ENCODE data around the gene C1QL4.
A peak's percentile ranks its signal among the peaks of the same experiment; 100 is the strongest.
"Not testable (repeated sequence)": the region's sequence is repeated elsewhere in the genome, so short reads cannot be mapped to it uniquely, and the experiment has no call there.

C1QL4 gene

GRCh38 chr12:49334226-49334625 lies 2.8 kb downstream of the C1QL4 start:
- H3K36me3 ChIP-seq (ENCODE audit: control insufficient read depth in 1 of 2, insufficient read depth in 2 of 2, low read length in 2 of 2), result peaks cover 19 to 23% of the 10 kb centered on the region in 2 experiments

GRCh38 chr12:49333778-49334177 lies 3.2 kb downstream of the C1QL4 start:
- WGBS (ENCODE audit: extremely low coverage, insufficient coverage, insufficient read length), result no CpG with 5 or more reads among the region's 21 CpGs

More at GRCh38 chr12:49334226-49334625, 2.8 kb downstream of the C1QL4 start:
- H3K9me3 ChIP-seq (ENCODE audit: insufficient read depth, low read depth, low read length), result peaks cover 11% of the 10 kb centered on the region
- H3K14ac ChIP-seq (ENCODE audit: low read length), result no peak overlapping the region
- no peak overlapping the region for H3K9ac ChIP-seq (ENCODE audit: low read length)
- H3K79me2 ChIP-seq (ENCODE audit: control insufficient read depth, insufficient read depth, low read length, poor library complexity), result no peaks in the 10 kb centered on the region
- H2BK12ac ChIP-seq (ENCODE audit: low read length), result no peak overlapping the region
- H3K23ac ChIP-seq (ENCODE audit: low read length), result no peak overlapping the region
- no peak overlapping the region for H2BK5ac ChIP-seq (ENCODE audit: low read depth, low read length, poor library complexity)
- no peak overlapping the region for H4K8ac ChIP-seq (ENCODE audit: low read depth, low read length)
- H3K4ac ChIP-seq (ENCODE audit: low read depth, low read length), result no peak overlapping the region
- H3K4me2 ChIP-seq (ENCODE audit: low read length), result no peak overlapping the region
- WGBS (ENCODE audit: extremely low coverage, insufficient coverage, insufficient read length), result no CpG with 5 or more reads among the region's 19 CpGs
- no peaks in the 10 kb centered on the region for H3K79me1 ChIP-seq (ENCODE audit: low read length)
- H4K12ac ChIP-seq (ENCODE audit: low read depth, low read length), result no peak overlapping the region
- H3K18ac ChIP-seq (ENCODE audit: low read length), result no peak overlapping the region
- DNase-seq, result no peak
- no peak overlapping the region for H2BK120ac ChIP-seq (ENCODE audit: insufficient read depth, low read length, poor library complexity)
- H2AK5ac ChIP-seq (ENCODE audit: low read length), result no peak overlapping the region
- H3K27me3 ChIP-seq (ENCODE audit: insufficient read depth, low read length), result peaks cover 44% of the 10 kb centered on the region
- peaks cover 4 to 5% of the 10 kb centered on the region in 2 experiments for H3K4me1 ChIP-seq (ENCODE audit: control insufficient read depth in 1 of 2, insufficient read depth in 2 of 2, low read length in 2 of 2)
- H3K27ac ChIP-seq (ENCODE audit: low read depth, low read length), result no peak overlapping the region
- no peak overlapping the region for H4K91ac ChIP-seq (ENCODE audit: low read depth, low read length)
- H2AFZ ChIP-seq (ENCODE audit: insufficient read depth, low read length, poor library complexity), result no peak overlapping the region
- no peak overlapping the region for H3K4me3 ChIP-seq (ENCODE audit: low read depth, low read length)

GRCh38 chr12:49332891-49333371 lies 4.1 kb downstream of the C1QL4 start:
- Histone ChIP-seq H2AFZ (ENCODE audit: insufficient read depth, low read length, poor library complexity) (no peak overlapping the region), H3K27me3 (ENCODE audit: insufficient read depth, low read length) (peaks cover 34% of the 10 kb centered on the region), H2BK5ac (ENCODE audit: low read depth, low read length, poor library complexity) (no peak overlapping the region), H2BK120ac (ENCODE audit: insufficient read depth, low read length, poor library complexity) (no peak overlapping the region), H3K36me3 (ENCODE audit: control insufficient read depth in 1 of 2, insufficient read depth in 2 of 2, low read length in 2 of 2) (peaks cover 25 to 29% of the 10 kb centered on the region in 2 experiments), H3K4me2 (ENCODE audit: low read length) (no peak overlapping the region), H4K12ac (ENCODE audit: low read depth, low read length) (no peak overlapping the region), H3K4me1 (ENCODE audit: control insufficient read depth in 1 of 2, insufficient read depth in 2 of 2, low read length in 2 of 2) (peaks cover 4 to 5% of the 10 kb centered on the region in 2 experiments), H3K9me3 (ENCODE audit: insufficient read depth, low read depth, low read length) (peaks cover 13% of the 10 kb centered on the region), H3K27ac (ENCODE audit: low read depth, low read length) (no peak overlapping the region), H3K79me1 (ENCODE audit: low read length) (no peaks in the 10 kb centered on the region), H3K18ac (ENCODE audit: low read length) (no peak overlapping the region), H4K8ac (ENCODE audit: low read depth, low read length) (no peak overlapping the region), H3K14ac (ENCODE audit: low read length) (no peak overlapping the region), H2BK12ac (ENCODE audit: low read length) (no peak overlapping the region), H4K91ac (ENCODE audit: low read depth, low read length) (no peak overlapping the region), H2AK5ac (ENCODE audit: low read length) (no peak overlapping the region), H3K23ac (ENCODE audit: low read length) (no peak overlapping the region), H3K4me3 (ENCODE audit: low read depth, low read length) (peak overlapping the region; percentile 46), H3K4ac (ENCODE audit: low read depth, low read length) (no peak overlapping the region), H3K9ac (ENCODE audit: low read length) (no peak overlapping the region), H3K79me2 (ENCODE audit: control insufficient read depth, insufficient read depth, low read length, poor library complexity) (no peaks in the 10 kb centered on the region)
- WGBS (ENCODE audit: extremely low coverage, insufficient coverage, insufficient read length), result no CpG with 5 or more reads among the region's 40 CpGs
- DNase-seq, result no peak

More at GRCh38 chr12:49333778-49334177, 3.2 kb downstream of the C1QL4 start:
- not testable (repeated sequence) for H3K23ac ChIP-seq (ENCODE audit: low read length); H4K12ac ChIP-seq (ENCODE audit: low read depth, low read length); H4K8ac ChIP-seq (ENCODE audit: low read depth, low read length); H3K14ac ChIP-seq (ENCODE audit: low read length); H3K79me2 ChIP-seq (ENCODE audit: control insufficient read depth, insufficient read depth, low read length, poor library complexity); H3K4me2 ChIP-seq (ENCODE audit: low read length); H2AK5ac ChIP-seq (ENCODE audit: low read length); H3K9ac ChIP-seq (ENCODE audit: low read length); H4K91ac ChIP-seq (ENCODE audit: low read depth, low read length); H3K27ac ChIP-seq (ENCODE audit: low read depth, low read length); H2BK12ac ChIP-seq (ENCODE audit: low read length); H2BK5ac ChIP-seq (ENCODE audit: low read depth, low read length, poor library complexity); H3K79me1 ChIP-seq (ENCODE audit: low read length); H3K4me1 ChIP-seq (ENCODE audit: control insufficient read depth in 1 of 2, insufficient read depth in 2 of 2, low read length in 2 of 2); H2AFZ ChIP-seq (ENCODE audit: insufficient read depth, low read length, poor library complexity); H3K4ac ChIP-seq (ENCODE audit: low read depth, low read length); H3K4me3 ChIP-seq (ENCODE audit: low read depth, low read length); DNase-seq; H3K18ac ChIP-seq (ENCODE audit: low read length); H2BK120ac ChIP-seq (ENCODE audit: insufficient read depth, low read length, poor library complexity)
- Histone ChIP-seq H3K27me3 (ENCODE audit: insufficient read depth, low read length) (peaks cover 42% of the 10 kb centered on the region), H3K9me3 (ENCODE audit: insufficient read depth, low read depth, low read length) (peaks cover 13% of the 10 kb centered on the region), H3K36me3 (ENCODE audit: control insufficient read depth in 1 of 2, insufficient read depth in 2 of 2, low read length in 2 of 2) (peaks cover 24 to 27% of the 10 kb centered on the region in 2 experiments)

GRCh38 chr12:49332441-49332861 lies 4.5 kb downstream of the C1QL4 start:
- Histone ChIP-seq H3K27me3 (ENCODE audit: insufficient read depth, low read length) (peaks cover 29% of the 10 kb centered on the region), H3K18ac (ENCODE audit: low read length) (no peak overlapping the region), H2AK5ac (ENCODE audit: low read length) (no peak overlapping the region), H2BK120ac (ENCODE audit: insufficient read depth, low read length, poor library complexity) (no peak overlapping the region), H3K4me3 (ENCODE audit: low read depth, low read length) (no peak overlapping the region), H3K4me1 (ENCODE audit: control insufficient read depth in 1 of 2, insufficient read depth in 2 of 2, low read length in 2 of 2) (peaks cover 4 to 5% of the 10 kb centered on the region in 2 experiments), H2BK12ac (ENCODE audit: low read length) (no peak overlapping the region), H4K91ac (ENCODE audit: low read depth, low read length) (no peak overlapping the region), H3K79me2 (ENCODE audit: control insufficient read depth, insufficient read depth, low read length, poor library complexity) (no peaks in the 10 kb centered on the region), H3K14ac (ENCODE audit: low read length) (no peak overlapping the region), H3K4me2 (ENCODE audit: low read length) (no peak overlapping the region), H4K8ac (ENCODE audit: low read depth, low read length) (no peak overlapping the region), H3K23ac (ENCODE audit: low read length) (no peak overlapping the region), H3K79me1 (ENCODE audit: low read length) (no peaks in the 10 kb centered on the region), H2BK5ac (ENCODE audit: low read depth, low read length, poor library complexity) (no peak overlapping the region), H3K4ac (ENCODE audit: low read depth, low read length) (no peak overlapping the region), H3K27ac (ENCODE audit: low read depth, low read length) (no peak overlapping the region), H3K36me3 (ENCODE audit: control insufficient read depth in 1 of 2, insufficient read depth in 2 of 2, low read length in 2 of 2) (peaks cover 25 to 29% of the 10 kb centered on the region in 2 experiments), H3K9me3 (ENCODE audit: insufficient read depth, low read depth, low read length) (peaks cover 13% of the 10 kb centered on the region), H2AFZ (ENCODE audit: insufficient read depth, low read length, poor library complexity) (no peak overlapping the region), H4K12ac (ENCODE audit: low read depth, low read length) (no peak overlapping the region), H3K9ac (ENCODE audit: low read length) (no peak overlapping the region)
- no peak for DNase-seq
- WGBS (ENCODE audit: extremely low coverage, insufficient coverage, insufficient read length), result no CpG with 5 or more reads among the region's 17 CpGs

Measured in trophoblast cell (in vitro differentiated cells and primary cell).